Urinary bladder (tissue), 4 donors: ENCODE data around the gene ANKRD23. TPM values are rescaled to one million over a fixed set of nuclear protein-coding genes. Genes with fewer than 3 reads are reported as not detected.

ENCODE experiments used
- DNase-seq: peaks from one replicate; pipeline ENCODE4 v3.0.0-alpha.2; 2015; ENCODE audit errors: extremely low spot score
- H3K27ac ChIP-seq: one replicate; pipeline ENCODE4 v1.5.1; 2013; ENCODE audit warnings: low read depth, mild to moderate bottlenecking, moderate library complexity
- H3K36me3 ChIP-seq: one replicate; pipeline ENCODE4 v1.6.1; 2013; ENCODE audit warnings: mild to moderate bottlenecking, moderate library complexity; ENCODE audit not compliant: insufficient read depth
- H3K4me1 ChIP-seq: one replicate; pipeline ENCODE4 v1.6.1; 2013; ENCODE audit warnings: mild to moderate bottlenecking, moderate library complexity; ENCODE audit not compliant: insufficient read depth
- H3K4me3 ChIP-seq: one replicate; pipeline ENCODE4 v1.5.1; 2013; ENCODE audit warnings: low read depth, low read length
- WGBS: extraction: QIAGEN DNeasy Blood & Tissue Kit; methylation state at CpG from one replicate; pipeline ENCODE4 v1.1.7; 2013; 5-methylcytosine and 5-hydroxymethylcytosine counted together
- polyA plus RNA-seq: library from polyadenylated mRNA; stranded (reverse); fragments of 200-250 nt; gene quantifications from one replicate; pipeline ENCODE4 v1.2.3, GENCODE V29; 2013
- total RNA-seq: library from RNA; depleted of rRNA; stranded (reverse); fragments of >200 nt; gene quantifications from one replicate; pipeline ENCODE4 v1.2.3, GENCODE V29; 2014
- donor health status: healthy with polysubstance abuse.
- donor health status: healthy.

ANKRD23 gene
- total and polyA plus RNA-seq, 2 donors, result 2.6 to 5.1 TPM

- Histone ChIP-seq H3K36me3 (peaks cover 9% of the 10 kb centered on the region), H3K4me1 (no peaks in the 10 kb centered on the region), H3K4me3 (no peak overlapping the region), H3K27ac (no peak overlapping the region)
- no peak for DNase-seq
- 67% methylated on average over 5 of the region's 5 CpGs for WGBS
These were observed 13.7 kb downstream of the ANKRD23 start for GRCh38 chr2:96830044-96830562.

DNA sequence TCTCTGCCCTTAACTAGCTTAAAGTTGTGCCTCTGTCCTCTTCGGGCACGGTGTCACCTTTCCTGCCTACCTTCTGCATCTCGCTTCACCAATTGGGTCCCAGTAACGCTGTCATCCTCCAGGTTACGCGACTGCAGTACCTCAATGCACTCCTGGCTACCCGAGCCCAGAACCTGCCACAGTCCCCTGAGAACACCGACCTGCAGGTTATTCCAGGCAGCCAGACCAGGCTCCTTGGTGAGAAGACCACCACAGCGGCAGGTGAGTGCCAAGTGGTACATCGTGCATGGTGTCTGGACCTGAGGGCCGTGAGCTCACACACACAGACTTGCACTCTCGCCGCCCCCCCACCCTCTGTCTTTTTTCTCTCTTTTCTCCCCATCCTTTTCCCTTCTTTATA, 14.9 kb downstream of the ANKRD23 start:
- no peak overlapping the region for H3K27ac ChIP-seq
- no peak overlapping the region for H3K4me3 ChIP-seq
- H3K36me3 ChIP-seq, result peaks cover 11% of the 10 kb centered on the region
- no peak for DNase-seq
- H3K4me1 ChIP-seq, result no peaks in the 10 kb centered on the region
- 95% methylated on average over 13 of the region's 13 CpGs for WGBS

DNA sequence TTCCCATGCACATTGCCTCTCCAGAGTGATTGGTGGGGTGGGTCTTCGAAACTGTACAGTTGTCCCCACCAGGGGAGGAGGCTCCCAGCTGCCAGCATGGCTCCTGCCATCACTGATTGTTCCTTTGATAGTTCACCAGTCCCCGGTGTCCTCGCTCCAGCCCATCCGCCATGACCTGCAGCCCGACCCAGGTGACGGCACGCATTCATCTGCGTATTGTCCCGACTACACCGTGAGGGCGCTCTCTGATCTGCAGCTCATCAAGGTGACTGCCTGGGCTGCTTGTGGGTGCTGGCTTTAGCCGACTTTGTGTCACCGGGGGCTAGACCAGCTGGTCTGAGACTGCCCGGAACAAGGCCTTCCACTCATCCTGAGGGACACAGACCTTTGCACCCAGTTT, 15.4 kb downstream of the ANKRD23 start:
- no peak overlapping the region for H3K27ac ChIP-seq
- H3K4me1 ChIP-seq, result no peaks in the 10 kb centered on the region
- no peak for DNase-seq
- no peak overlapping the region for H3K4me3 ChIP-seq
- 95% methylated on average over 14 of the region's 14 CpGs for WGBS
- H3K36me3 ChIP-seq, result peaks cover 11% of the 10 kb centered on the region

DNA sequence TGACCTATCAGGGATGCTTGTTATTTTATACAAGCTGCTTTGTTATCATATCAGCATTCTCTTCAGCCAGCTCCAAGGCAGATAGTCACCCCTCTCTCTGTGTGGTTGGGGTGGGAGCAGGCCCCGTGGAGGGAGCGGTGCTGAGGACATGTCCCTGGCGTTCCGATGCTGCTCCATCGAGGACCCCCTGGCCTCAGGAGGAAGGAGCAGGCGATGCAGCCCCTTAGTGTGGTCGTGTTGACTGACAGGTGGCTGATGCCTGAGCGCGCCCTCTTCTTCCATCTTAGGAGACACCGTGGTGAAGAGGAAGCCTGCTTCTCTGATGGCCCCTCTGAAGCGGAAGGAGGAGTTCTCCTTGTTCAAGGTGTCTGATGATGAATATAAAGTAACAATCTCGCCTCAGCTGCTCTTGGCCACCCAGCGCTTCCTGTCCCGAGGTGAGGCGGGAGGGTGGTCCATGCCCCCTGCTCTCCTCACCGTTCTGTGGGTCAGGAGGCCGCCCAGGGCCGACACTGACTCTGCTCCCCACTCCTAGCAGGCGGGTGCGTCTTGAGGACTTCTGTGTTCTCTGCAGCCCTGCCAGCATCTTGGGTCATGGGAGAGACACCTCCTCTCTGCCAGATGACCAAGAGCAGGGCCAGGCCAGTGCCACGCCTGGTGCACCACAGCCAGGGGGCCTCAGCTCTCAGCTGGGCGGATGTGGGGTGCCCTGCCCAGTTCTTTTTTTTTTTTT, 17.1 kb downstream of the ANKRD23 start:
- Histone ChIP-seq H3K27ac (no peak overlapping the region), H3K4me3 (no peak overlapping the region), H3K4me1 (no peaks in the 10 kb centered on the region), H3K36me3 (peaks cover 11% of the 10 kb centered on the region)
- DNase-seq, result no peak
- WGBS, result 92% methylated on average over 22 of the region's 22 CpGs

GRCh38 chr2:96825057-96825456, 18.8 kb downstream of the ANKRD23 start:
- 96% methylated on average over 14 of the region's 14 CpGs for WGBS
- Histone ChIP-seq H3K36me3 (peaks cover 11% of the 10 kb centered on the region), H3K27ac (no peak overlapping the region), H3K4me1 (no peaks in the 10 kb centered on the region), H3K4me3 (no peak overlapping the region)
- no peak for DNase-seq

- Histone ChIP-seq H3K36me3 (peaks cover 11% of the 10 kb centered on the region), H3K4me3 (no peak overlapping the region), H3K27ac (no peak overlapping the region), H3K4me1 (peaks cover under 1% of the 10 kb centered on the region)
- no peak for DNase-seq
- WGBS, result 48% methylated on average over 6 of the region's 6 CpGs
These were observed 19.5 kb downstream of the ANKRD23 start for GRCh38 chr2:96824079-96824870.

- Histone ChIP-seq H3K4me3 (no peak overlapping the region), H3K27ac (no peak overlapping the region), H3K4me1 (peaks cover 4% of the 10 kb centered on the region), H3K36me3 (peaks cover 9% of the 10 kb centered on the region)
- no peak for DNase-seq
- 62% methylated on average over 11 of the region's 11 CpGs for WGBS
These were observed 20.6 kb downstream of the ANKRD23 start for GRCh38 chr2:96823198-96823597.

GRCh38 chr2:96822786-96823185, 21.0 kb downstream of the ANKRD23 start:
- Histone ChIP-seq H3K4me1 (peaks cover 4% of the 10 kb centered on the region), H3K4me3 (no peak overlapping the region), H3K27ac (no peak overlapping the region), H3K36me3 (peaks cover 9% of the 10 kb centered on the region)
- WGBS, result 59% methylated on average over 4 of the region's 4 CpGs
- DNase-seq, result no peak

GRCh38 chr2:96821113-96821675, 22.6 kb downstream of the ANKRD23 start:
- Histone ChIP-seq H3K36me3 (peaks cover 3% of the 10 kb centered on the region), H3K27ac (no peak overlapping the region), H3K4me1 (peaks cover 4% of the 10 kb centered on the region), H3K4me3 (no peak overlapping the region)
- WGBS, result 79% methylated on average over 11 of the region's 11 CpGs
- no peak for DNase-seq

DNA sequence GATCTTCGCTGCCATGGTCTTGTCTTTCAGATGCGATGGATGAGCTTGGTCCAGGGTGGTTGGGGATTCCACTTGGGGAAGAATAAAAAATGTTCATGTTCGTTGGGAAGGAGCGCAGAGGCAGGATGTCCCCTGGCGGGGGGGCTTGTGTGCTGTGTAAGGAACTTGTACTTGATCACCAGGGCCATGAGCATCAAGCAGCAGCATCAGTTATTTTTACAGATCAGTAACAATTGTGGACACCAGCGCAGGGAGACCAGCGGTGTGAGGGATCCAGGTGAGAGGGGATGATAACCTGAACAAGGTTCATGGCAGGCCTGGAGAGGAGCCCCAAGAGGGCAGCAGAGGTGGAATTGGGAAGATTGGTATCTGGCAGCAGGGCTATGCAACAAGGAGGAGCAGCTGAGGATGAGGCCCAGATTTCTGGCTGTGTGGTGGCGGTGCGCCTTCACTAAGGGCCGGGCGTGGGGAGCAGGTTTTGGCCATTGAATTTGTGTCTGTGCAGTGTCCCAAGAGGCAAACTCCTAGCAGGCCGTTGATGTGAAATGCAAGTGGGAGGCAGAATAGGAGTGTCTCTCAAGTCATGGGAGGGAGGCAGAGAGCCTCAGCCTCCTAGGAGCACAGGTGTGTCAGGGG, 23.8 kb downstream of the ANKRD23 start:
- peaks cover 1% of the 10 kb centered on the region for H3K36me3 ChIP-seq
- H3K4me1 ChIP-seq, result peaks cover 4% of the 10 kb centered on the region
- DNase-seq, result no peak
- H3K27ac ChIP-seq, result no peak overlapping the region
- 88% methylated on average over 12 of the region's 12 CpGs for WGBS
- H3K4me3 ChIP-seq, result no peak overlapping the region

- Histone ChIP-seq H3K27ac (no peak overlapping the region), H3K36me3 (no peaks in the 10 kb centered on the region), H3K4me1 (peaks cover 4% of the 10 kb centered on the region), H3K4me3 (no peak overlapping the region)
- no peak for DNase-seq
- 73% methylated on average over 10 of the region's 10 CpGs for WGBS
These were observed 24.5 kb downstream of the ANKRD23 start for GRCh38 chr2:96819128-96819875.

DNA sequence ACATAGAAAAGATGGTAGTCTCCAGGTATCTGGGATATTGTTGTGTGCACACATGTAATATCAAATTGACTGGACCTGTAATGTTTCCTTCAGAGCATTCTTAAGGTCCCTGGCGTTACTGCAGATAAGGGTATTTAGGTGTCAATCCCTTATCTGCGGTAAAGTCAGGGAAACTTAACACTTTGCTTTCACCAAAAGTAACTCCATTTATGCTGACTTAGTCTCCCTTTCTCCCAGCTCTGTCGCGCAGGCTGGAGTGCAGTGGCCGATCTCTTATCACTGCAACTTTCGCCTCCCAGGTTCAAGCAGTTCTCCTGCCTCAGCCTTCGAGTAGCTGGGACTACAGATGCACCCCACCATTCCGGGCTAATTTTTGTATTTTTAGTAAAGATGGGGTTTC, 25.9 kb downstream of the ANKRD23 start:
- Histone ChIP-seq H3K4me1 (peaks cover 4% of the 10 kb centered on the region), H3K36me3 (no peaks in the 10 kb centered on the region), H3K27ac (no peak overlapping the region), H3K4me3 (peak overlapping the region; percentile 84)
- no peak for DNase-seq
- WGBS, result 77% methylated on average over 8 of the region's 8 CpGs
